H1 (cell line): ENCODE measurements around the gene DNMT3L.

Experiments
- CTCF ChIP-seq, 3 experiments: IDR thresholded peaks; 1 replicate in 2 of 3; 2 replicates in 1 of 3; pipeline versions ENCODE4 v1.5.1 to v1.6.1; 2011; ENCODE audit warnings: low read length in 3 of 3, mild to moderate bottlenecking in 3 of 3, inconsistent platforms in 2 of 3, low read depth in 1 of 3, moderate library complexity in 1 of 3; ENCODE audit not compliant: insufficient read depth in 1 of 3; ENCODE audit errors: control extremely low read depth in 1 of 3
- POLR2A ChIP-seq, 2 experiments: IDR thresholded peaks; 1 replicate in 1 of 2; 2 replicates in 1 of 2; pipeline ENCODE4 v1.6.1; 2011; ENCODE audit warnings: low read depth in 2 of 2, low read length in 2 of 2, mild to moderate bottlenecking in 2 of 2; ENCODE audit errors: control extremely low read depth in 1 of 2
- RFX5 ChIP-seq: IDR thresholded peaks from 2 replicates; pipeline ENCODE4 v1.6.1; 2011; ENCODE audit warnings: low read depth, low read length, improper control_type of control experiment, borderline replicate concordance
- SP1 ChIP-seq: IDR thresholded peaks from 2 replicates; pipeline ENCODE4 v1.6.1; 2011; ENCODE audit warnings: low read depth, low read length
- USF2 ChIP-seq: IDR thresholded peaks from 2 replicates; pipeline ENCODE4 v1.6.1; 2011; ENCODE audit warnings: low read length, improper control_type of control experiment

- no peak for TF ChIP-seq USF2
- no peak for TF ChIP-seq POLR2A (IDR thresholded peaks at IDR 0.05; ENCODE audit: control extremely low read depth in 1 of 2, low read depth in 2 of 2, low read length in 2 of 2)
- TF ChIP-seq CTCF (IDR thresholded peaks at IDR 0.05; ENCODE audit: control extremely low read depth in 1 of 3, insufficient read depth in 1 of 3, low read depth in 1 of 3, low read length in 3 of 3), result no peak
- TF ChIP-seq SP1, result no peak
- no peak for TF ChIP-seq RFX5
Measured at GRCh38 chr21:44310628-44311507, 49.2 kb upstream of the DNMT3L start.
